Measurements from ENCODE around the gene SLC12A6. TPM values are rescaled to one million over a fixed set of nuclear protein-coding genes. Genes with fewer than 3 reads are reported as not detected.
"Not testable (repeated sequence)": the region's sequence is repeated elsewhere in the genome, so short reads cannot be mapped to it uniquely, and the experiment has no call there.

SLC12A6 gene
- 10 to 100 TPM in 1 of 6 experiments, 1 to 10 TPM in 5; 5.6 to 10.9 (median 7.5) TPM for total RNA-seq
- long read RNA-seq: 0 reads

GRCh38 chr15:34337557-34338306 lies at the start of gene SLC12A6:
SLC12A6 (minus strand) TSS chr15:34337781; CDS start chr15:34336680, 1,101 bp downstream.
- Histone ChIP-seq H3K4me1 (peaks cover 0 to 12% (median 0%) of the 10 kb centered on the region in 4 donors), H3K27me3 (no peaks in the 10 kb centered on the region), H3K9me3 (no peaks in the 10 kb centered on the region), H3K4me3 (peak within 1 kb of the TSS; percentile 82 to 89 (median 87)), H3K36me3 (peaks cover 0 to 2% (median 0%) of the 10 kb centered on the region in 4 donors), H3K27ac (peak within 1 kb of the TSS; percentile 82 to 91 (median 82))
- peak; percentile 82 for TF ChIP-seq POLR2A (IDR thresholded peaks at IDR 0.05)
- peak in 1 of 4 donors; percentile 4 for TF ChIP-seq CTCF (IDR thresholded peaks at IDR 0.05)
- intact Hi-C loops (cut with DNase I): no loop called here
- DNase-seq (peak; percentile 94 to 95 (median 94)), ATAC-seq (peak; percentile 92 to 98 (median 96))
- 1% methylated on average over 19 of the region's 78 CpGs for WGBS (ENCODE audit: insufficient coverage, low coverage, low lambda C conversion rate, missing lambda C conversion rate)

- H3K27me3 ChIP-seq; H3K36me3 ChIP-seq; H3K4me1 ChIP-seq; intact Hi-C loops (cut with DNase I); DNase-seq; H3K4me3 ChIP-seq; ATAC-seq; H3K9me3 ChIP-seq; H3K27ac ChIP-seq: not testable (repeated sequence)
- WGBS (ENCODE audit: insufficient coverage, low coverage, low lambda C conversion rate, missing lambda C conversion rate): no CpG with 5 or more reads among the region's 19 CpGs
These were observed 44.4 kb upstream of the SLC12A6 start for GRCh38 chr15:34381829-34382521.

GRCh38 chr15:34380491-34380890 lies 42.9 kb upstream of the SLC12A6 start:
- H3K9me3 ChIP-seq; intact Hi-C loops (cut with DNase I); H3K27ac ChIP-seq; H3K36me3 ChIP-seq; ATAC-seq; H3K27me3 ChIP-seq; H3K4me3 ChIP-seq; H3K4me1 ChIP-seq; DNase-seq: not testable (repeated sequence)
- WGBS (ENCODE audit: insufficient coverage, low coverage, low lambda C conversion rate, missing lambda C conversion rate): 83% methylated on average over 3 of the region's 4 CpGs

GRCh38 chr15:34376856-34377255 lies 39.3 kb upstream of the SLC12A6 start:
- Histone ChIP-seq H3K4me1 (no peaks in the 10 kb centered on the region), H3K27ac (no peak overlapping the region), H3K27me3 (no peaks in the 10 kb centered on the region), H3K4me3 (no peak overlapping the region), H3K9me3 (no peaks in the 10 kb centered on the region), H3K36me3 (no peaks in the 10 kb centered on the region)
- TF ChIP-seq POLR2A (IDR thresholded peaks at IDR 0.05): no peak
- TF ChIP-seq CTCF (IDR thresholded peaks at IDR 0.05): no peak
- WGBS (ENCODE audit: insufficient coverage, low coverage, low lambda C conversion rate, missing lambda C conversion rate): 93% methylated on average over 2 of the region's 2 CpGs
- intact Hi-C loops (cut with DNase I): no loop called here
- ATAC-seq: no peak
- no peak for DNase-seq

- H3K9me3 ChIP-seq; ATAC-seq; H3K4me1 ChIP-seq; H3K27ac ChIP-seq; H3K27me3 ChIP-seq; H3K36me3 ChIP-seq; intact Hi-C loops (cut with DNase I); H3K4me3 ChIP-seq: not testable (repeated sequence)
- peak in 1 of 3 donors; percentile 10 for DNase-seq
- 100% methylated on average over 1 of the region's 2 CpGs for WGBS (ENCODE audit: insufficient coverage, low coverage, low lambda C conversion rate, missing lambda C conversion rate)
These were observed 38.0 kb upstream of the SLC12A6 start for GRCh38 chr15:34375541-34375940.

- Histone ChIP-seq H3K9me3 (no peaks in the 10 kb centered on the region), H3K4me1 (no peaks in the 10 kb centered on the region), H3K4me3 (no peak overlapping the region), H3K27me3 (no peaks in the 10 kb centered on the region), H3K27ac (no peak overlapping the region), H3K36me3 (no peaks in the 10 kb centered on the region)
- no peak for ATAC-seq
- intact Hi-C loops (cut with DNase I): no loop called here
- 46% methylated on average over 2 of the region's 2 CpGs for WGBS (ENCODE audit: insufficient coverage, low coverage, low lambda C conversion rate, missing lambda C conversion rate)
- DNase-seq: no peak
- TF ChIP-seq CTCF (IDR thresholded peaks at IDR 0.05): no peak
- TF ChIP-seq POLR2A (IDR thresholded peaks at IDR 0.05): no peak
These were observed 37.2 kb upstream of the SLC12A6 start for GRCh38 chr15:34374816-34375215.

Data from right lobe of liver (tissue), 6 donors.